Stimulated activated CD4-positive, alpha-beta T cell treated with anti-CD3 and anti-CD28 coated beads, Interleukin-1b, Interleukin-23, amount 100 ng/mL, for 1 hour (primary cell): Measurements from ENCODE around the gene SENP1.

Experiments used
- DNase-seq, 2 donors: peaks; one replicate each; pipeline ENCODE4 v3.0.0-alpha.2; 2020; ENCODE audit warnings: low read depth in 2 of 2

SENP1 gene

DNA sequence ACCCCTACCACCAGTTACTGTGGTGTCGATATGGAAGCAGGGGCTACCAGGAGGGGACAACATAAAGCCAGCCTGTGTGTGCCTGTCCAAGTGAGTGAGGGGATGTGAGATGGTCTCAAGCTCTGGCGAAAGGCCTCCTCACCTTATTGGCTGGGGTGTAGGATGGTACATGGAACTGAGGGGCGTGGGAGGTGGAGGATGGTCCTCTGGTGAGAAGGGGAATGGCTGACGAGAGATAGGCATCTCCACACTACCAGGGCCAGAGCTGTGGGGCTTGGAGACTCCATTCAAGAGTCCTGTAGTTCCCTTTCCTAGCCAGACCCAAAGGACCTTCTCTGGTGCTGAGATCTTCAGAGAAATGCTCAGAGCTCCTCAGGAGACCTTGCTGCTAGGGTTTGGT, 69.1 kb downstream of the SENP1 start:
- no peak for DNase-seq

DNA sequence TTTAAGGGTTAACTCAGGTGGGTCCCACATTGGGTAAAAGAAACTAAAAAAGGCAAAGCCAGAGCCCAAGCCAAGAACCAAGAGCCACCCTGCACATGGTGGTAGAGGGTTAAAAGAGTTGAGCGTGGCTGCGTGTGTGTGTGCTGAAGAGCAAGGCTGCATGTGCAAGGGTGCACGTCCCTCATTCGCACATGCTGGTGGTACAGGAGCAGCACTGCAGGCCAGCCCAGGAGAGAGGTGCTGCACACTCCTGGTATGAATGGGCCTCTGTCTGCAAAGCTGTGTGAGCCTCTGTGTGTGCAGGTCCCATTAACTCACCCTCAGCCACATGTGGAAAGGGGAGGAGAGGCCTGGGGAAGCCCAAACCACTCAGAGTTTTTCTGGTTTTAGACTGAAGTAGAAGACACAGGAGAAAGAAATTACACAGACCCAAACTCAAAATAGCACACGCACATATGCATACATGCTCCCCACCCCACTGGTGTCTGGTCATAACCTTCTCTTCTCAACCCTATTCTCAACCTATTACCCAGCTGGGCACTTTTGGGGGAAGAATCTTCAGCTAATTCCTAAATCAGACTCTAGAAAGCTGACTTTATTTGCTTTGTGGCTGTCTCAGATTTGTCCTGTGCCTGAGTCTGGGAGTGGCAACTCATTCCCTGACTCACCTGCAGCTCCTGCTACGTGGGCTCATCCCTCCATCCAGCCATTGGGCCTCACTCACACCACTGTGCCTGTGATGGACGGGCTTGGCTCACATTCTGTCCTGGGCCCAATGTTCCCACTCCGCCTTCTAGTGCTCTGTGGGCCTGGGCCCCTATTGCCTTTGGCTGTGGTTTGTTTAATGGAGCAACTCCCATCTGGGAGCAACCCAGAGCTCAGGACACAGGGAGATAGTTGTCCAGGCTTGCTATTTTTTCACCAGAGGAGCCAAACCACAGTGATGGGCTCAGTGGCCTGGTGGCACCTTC, 70.8 kb downstream of the SENP1 start:
- DNase-seq, result no peak

DNA sequence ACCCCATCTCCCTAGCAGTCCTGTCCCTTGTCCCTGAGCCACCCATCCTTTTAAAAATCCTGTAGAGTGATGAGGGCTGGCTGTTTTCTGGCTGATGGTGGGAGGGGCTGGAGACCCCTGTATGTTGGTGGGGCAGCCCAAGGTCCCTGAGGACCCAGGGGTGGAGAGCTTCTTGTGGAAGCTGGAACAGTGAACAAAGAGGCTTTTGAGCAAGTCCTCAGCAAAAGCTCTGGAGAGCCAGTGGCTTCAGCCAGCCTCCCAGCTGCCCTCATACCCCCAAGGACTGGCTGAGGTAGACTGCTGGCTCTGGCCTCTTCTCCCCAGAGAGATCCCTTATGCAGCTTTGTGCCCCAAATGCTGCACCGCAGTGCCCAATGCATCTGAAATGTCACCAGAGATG, 72.4 kb downstream of the SENP1 start:
- no peak for DNase-seq

DNA sequence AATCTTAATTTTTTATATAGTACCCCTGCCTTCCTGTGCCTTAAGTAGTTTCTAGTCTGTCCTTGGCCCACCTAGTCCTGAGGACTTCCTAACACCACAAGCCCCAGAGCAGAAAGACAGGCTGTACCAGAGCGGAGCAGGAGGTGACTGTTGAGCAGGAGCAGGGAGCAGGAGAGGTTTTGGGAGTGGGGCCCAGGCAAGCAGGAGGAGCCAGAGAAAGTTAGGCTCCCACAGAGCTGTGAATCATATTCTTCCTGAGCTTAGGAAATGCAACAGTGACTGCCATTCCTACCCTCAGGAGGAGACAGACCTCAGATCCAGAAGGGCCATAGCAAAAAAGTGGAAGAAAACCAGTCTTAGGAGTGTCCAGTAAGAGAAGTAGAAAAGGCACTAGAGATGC, 73.3 kb downstream of the SENP1 start:
- no peak for DNase-seq

DNA sequence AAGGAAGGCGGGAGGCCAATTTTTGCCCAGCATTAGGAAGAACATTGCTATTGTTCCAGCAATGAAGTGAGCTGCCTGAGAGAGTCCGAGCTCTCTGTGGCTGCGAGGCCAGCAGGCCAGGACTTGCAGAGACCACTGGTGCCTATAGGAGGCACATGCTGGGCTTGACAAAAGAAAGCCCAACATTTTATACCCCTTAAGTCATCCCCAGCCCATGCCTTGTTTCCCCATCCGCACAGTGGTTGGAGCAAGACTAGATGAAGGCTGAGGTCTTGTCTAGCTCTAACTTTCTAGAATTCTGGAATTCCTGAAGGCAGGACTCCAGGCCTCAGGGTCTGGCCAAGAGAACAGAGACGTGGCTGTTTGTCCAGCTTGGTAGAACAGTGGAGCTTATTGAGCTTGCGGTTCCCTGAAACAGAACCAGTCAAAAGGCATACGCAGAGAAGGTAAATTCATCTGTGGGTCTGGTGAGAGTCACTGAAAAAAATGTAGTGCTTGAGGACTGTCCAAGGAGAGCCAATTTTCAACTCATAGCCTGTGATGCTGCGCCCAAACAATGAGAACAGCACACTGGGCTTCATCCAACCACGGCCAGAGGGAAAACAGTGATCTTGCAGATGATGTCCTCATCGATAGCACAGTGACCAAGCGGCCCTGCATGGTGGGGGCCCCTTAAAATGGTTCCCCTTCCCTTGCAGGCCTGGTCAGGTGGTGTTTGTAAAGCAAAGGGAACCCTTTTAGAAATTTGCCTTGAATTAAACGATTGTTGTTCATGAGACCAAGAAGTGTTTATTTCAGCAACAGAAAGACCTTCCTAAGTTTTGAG, 74.5 kb downstream of the SENP1 start:
- DNase-seq, result no peak

DNA sequence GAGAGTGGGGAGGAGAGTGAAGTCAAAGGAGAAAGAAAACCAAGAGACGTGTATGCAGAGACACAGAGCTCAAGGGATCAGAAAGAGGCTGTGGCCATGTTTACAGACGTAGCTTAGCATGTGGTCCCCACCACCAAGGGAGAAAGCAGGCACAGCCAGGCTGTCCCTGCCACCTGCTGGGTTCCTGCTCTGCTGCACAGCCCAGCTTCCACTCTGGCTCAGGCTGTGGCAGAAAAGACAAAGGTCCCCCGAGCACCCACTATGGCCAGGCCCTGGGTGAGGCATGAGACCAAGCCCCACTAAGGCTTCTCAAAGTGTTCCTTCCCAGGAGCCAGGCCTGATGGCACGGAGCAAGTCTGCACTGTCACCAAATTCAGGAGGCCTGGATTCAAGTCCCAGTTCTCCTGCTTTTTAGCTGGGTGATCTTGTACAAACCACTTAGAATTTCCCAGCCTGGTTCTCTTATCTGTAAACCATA, 75.7 kb downstream of the SENP1 start:
- DNase-seq, result no peak

DNA sequence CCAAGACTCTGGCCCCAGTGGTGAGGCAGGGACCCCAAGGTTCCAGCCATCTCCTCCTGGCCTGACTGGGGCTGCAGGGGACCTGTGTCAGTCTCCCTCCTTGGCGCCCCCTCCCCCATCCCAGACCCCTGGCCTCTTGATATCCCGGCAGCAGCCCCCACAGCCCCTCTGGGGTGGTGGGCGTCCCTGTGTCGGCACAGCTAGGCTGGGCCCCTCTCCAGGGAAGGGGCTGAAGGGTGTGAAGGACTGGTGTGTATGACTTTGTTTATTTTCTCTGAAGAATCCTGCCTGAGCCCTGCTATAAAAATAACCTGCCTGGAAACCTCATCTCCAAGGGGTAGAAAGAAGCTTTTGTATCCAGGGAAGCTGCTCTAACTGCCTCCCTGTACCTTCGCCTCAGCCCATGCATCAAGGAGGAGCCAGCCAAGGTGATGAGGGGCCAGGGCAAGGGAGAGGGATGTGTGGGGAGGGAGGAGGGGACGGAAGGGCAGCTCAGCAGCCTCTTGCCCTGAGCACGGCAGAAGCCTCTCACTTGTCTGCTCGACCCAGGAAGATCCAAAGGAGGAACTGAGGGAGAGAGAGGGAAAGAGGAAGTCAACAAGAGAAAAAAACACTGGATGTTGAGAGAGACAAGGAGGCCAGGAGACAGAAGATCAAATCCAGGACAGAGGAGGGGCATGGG, 76.2 kb downstream of the SENP1 start:
- DNase-seq, result no peak

DNA sequence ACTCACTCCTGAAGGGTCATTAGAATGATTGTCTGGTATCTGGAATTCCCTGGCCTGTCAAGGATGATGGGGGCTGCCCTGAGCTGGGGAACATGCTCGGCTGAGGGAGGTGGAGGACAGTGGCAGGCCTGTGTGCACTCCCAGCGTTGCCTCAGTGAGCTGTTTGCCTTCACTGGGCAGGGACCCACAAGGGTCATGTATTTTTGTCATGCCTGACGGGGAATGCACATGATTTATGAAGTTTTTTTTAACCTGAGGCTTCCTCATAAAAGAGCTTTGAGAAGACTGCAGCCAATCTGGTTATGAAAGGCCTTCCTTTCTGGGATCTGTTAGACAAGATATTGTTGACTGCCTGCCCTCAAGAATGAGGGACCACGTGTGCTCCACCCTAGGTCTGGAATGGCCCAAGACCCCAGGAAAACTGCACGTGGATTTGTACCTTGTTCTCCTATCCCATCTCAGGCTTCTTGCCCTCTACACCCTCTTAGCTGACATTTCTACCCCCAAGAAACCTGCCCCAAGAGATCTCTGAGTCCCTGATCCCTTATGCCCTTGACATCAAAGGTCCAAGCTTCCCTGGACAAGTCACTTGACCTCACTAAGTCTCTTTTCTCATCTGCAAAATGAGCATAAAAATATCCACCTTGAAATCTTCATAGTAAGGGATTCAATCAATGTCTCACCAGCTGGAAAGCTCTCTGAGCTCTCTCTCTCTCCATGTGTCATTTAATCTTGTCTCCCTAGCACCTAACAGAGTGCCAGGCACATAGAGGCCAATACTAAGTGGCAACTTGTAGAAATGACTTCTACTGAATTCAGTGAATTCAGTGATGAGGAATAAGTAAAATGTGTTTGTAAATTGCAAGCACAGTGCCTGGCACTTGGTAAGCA, 77.1 kb downstream of the SENP1 start:
- no peak for DNase-seq

DNA sequence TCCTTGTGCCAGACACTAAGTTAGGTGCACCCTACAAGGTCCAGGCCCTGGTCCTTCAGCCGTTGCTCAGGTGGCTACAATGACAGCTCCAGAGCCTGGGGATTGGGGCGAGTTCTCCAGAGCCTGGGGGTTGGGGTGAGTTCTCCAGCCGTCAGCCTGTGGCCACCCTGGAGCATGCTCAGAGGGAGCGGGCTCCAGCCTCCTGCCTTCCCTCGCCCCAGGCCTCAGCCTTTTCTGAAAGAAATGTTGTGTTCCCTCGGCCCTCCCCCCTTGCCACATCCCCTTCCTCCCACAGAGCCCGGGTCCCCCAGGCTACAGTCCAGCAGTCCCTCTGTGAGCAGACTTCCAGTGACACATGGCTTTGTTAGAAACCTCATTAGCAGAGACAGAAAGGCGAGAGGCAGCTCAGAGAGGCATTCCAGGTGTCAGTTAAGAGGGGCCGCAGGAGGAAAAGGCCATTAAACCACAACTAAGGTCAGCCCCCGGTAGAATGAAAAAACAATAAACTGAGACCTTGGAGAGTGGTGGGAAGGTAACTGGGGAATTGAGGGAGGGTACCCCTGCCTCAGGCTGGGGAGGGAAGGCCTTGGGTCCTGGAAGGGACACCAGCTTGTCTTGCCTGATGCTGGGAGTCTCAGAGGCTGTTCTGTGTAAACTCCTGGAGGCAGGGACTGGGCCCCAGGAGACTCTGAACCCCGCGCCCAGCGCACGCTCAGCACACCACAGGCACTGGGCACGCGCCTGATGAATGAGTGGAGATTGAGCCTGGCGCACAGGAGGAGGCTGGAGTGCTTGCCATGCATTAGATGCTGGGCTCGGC, 78.5 kb downstream of the SENP1 start:
- DNase-seq, result no peak

DNA sequence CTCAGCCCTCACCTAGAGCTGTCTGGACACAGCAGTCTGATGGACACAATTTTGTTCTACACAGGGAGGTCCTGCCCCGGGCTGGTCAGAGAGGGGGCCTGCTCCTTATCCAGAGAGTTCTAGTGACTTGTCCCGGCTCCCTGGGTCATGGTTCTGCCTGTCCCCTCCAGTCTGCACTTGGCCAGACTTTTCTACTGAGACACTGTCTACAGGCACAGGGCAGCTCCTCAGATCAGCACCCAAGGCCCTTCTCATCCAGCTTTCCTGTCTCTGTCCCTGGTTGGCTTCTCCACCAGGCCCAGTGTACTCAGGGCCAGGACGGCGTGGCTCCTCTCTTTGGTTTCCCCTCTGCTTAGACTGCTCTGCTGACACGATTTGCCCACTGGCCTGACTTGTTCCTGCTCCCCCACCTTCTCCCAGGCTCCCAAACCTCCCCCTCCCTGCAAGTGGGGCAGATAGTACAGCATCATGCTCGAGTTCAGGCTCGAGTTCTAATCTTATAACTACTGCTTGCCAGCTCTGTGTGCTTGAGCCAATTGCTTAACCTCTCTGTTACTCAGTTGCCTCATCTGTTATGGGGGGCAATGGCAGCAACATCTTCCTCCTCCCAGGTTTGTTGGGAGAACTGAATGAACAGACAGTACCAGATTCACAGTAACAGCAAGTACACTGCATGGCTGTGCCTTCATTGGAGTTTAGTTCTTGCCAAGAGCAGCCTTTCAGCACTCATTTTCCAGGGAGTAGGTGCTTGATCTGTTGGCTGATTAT, 79.6 kb downstream of the SENP1 start:
- DNase-seq, result no peak

DNA sequence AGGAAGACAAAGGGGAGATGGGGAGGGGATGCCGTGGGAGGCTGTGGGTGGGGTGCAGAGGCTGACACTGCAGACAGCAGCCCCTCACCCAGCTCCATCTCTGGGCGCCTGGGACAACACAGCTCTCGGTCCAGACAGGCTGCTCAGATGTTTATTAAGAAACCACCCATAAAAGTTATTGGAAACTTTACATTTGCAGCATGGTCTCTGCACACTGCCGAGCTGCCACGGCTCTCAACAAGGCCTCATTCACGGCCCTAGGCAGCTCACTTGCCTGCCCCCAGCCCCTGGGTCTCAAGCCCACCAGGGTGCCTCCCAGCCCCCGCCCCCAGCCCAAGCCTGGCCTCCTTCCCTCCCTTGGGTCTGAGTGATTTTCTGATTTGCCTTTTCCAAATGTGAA, 80.6 kb downstream of the SENP1 start:
- DNase-seq, result no peak

DNA sequence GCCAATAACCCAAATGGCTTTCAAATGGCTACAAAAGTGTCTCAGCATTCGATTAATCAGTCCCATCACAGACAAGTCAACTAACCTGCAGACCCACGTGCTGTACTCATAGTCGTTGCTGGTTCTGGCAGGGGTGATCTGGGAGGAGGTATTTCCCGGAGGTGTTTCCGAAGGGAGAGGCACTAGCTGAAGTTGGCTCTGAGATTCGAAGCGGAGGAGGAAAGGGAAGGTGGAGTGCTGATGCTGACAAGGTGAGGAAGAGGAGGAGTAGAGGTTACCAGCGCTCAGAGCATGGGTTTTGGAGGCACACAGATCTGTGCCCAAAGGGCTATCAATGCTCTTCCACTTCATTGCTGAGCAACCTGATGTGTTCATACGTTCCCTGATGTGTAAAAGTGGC, 81.1 kb downstream of the SENP1 start:
- DNase-seq, result no peak

DNA sequence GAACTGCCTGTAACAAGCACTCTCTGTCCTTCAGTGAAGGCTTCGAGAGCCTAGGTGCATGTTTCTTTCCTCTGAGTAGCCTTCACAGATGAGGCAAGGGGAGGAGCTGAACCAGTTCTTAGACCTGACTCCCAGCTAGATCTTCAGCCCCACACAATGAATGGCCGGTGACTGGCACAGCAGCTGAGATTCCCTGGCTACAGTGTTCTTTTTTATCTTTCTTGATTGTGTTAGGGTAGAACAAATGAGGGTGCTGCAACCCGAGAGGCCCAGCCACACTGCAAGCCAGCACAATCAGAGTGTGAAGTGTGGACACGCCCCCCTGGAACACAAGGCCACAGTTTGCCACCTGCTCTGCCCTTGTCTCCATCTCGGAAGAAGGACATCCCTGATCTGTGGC, 82.5 kb downstream of the SENP1 start:
- no peak for DNase-seq

DNA sequence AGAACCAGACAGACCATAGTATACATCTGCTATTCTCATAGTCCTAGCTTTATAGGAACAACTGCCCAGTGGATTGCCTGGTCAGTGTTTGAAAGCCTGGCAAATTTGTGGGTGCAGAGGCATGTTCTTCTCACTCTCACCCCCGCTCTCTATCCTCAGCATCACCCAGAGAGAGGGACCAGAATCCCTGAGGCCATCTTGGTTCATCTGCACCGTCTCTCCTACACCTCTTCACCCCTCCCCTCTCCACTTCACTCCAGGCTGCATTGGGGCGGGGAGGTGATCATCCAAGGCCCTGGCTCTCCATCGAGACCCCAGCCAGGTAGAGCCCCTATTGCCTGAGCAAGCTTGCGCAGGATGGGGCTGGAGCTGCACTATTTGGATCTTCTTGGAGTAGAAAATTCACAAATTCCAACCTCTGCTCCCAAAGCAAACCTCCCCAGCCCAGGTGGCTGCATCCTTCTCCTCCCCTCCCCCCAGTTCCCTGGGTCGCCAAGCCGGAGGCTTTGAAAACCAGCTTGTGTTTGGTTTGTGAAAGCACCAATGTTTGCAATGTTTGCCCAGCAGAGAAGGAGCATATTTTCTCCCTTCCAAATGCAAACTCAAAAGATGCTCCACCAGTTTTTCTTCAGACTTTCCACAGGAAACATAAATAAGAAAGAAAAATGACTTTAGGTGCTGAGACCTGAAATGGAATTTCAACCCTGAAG, 83.0 kb downstream of the SENP1 start:
- no peak for DNase-seq

DNA sequence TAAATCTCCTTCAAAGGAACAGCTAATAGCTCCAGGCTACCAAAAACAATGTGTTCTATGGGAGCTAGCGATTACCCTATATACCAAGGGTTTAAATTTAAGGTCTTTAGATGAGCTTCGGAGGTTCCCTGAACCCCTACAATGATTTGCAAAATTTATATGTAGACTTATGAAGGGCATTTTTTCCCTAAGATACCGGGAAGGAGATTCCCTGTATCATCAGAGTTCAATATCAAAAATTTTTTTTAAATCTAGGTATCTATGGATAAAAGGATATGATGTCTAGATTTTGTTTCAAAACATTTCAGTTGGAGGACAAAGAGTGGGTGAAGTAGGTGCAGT, 83.7 kb downstream of the SENP1 start:
- no peak for DNase-seq

DNA sequence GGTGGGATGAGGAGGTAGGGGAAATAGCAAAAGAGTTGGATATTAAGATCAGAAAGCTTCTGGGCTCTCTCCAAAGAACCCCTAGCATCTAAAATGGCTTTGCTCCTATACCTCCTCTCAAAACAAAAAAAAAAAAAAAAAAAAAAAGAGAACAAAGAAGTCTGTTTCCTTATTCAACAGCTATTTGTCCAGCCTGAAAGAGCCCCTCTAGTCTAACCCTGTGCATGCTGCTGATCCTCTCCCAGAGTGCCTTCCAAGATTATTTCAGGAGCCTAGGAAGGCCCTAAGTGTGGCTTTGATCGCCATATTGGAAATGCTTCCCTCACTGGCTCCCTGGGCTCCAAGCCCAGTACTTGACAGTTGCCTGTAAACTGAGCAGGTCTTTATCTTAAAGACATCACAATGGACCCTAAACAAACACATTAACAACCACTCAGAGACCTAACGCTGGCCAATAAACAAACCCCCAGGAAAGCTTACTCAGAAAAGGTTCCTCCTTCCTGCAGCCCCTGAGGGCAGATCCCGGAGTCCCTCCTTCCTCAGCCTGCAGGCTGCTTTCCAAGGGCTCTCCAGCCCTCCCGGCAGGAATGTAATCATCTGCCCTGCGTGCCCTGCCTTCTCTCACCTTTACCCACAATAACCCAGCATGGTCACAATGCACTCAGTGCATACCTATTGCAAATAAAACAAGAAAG, 84.2 kb downstream of the SENP1 start:
- DNase-seq, result no peak

DNA sequence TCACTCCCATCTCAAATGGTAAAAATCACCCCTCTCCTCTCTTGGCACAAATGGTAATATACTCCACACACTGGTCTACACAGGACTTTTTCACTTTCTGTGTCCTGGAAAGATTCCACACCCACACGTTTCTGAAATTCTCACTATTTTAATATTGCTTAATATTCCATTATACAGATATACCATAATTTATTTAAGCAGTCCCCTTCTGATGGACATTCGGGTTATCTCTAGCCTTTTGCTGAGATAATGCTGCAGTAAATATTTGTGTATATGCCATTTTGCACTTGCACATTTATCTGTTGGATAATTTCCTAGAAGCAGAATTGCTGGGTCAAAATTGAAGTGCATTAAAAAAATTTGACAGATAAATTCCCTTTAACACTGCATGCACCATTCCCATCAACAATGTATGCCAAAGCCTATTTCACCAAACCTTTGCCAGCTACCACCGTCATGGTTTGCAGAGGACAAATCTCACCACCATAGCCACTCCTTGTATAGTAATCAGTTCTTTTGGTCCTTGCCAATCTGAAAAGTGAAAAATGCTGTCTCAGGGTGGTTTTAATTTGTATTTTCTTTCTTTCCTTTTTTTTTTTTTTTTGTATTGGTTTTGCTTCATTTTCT, 86.1 kb downstream of the SENP1 start:
- no peak for DNase-seq

DNA sequence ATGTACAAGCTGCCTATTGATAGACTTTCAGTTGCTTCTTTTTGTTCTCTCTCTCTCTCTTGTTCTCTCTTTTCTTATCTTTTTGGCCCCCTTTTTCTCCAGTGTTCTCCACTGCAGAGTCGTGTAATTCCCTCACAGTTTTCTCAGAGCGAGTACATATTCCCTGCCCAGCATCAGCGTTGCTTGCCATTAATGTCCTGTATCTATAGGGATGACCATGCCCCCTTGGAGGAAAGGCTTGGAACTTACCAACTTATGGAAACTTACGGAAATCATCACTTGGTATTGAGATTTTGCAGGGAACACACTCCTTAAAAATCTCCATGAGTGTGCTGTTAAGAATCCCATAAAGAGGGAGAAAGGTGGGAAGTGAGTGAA, 87.3 kb downstream of the SENP1 start:
- no peak for DNase-seq
